Spleen (tissue), 7 donors: ENCODE measurements around the gene MTA1.

Experiments
- POLR2A ChIP-seq, 3 donors: fragments of 450-650 bp; IDR thresholded peaks; one replicate each; pipeline ENCODE4 v1.5.1; 2017; ENCODE audit warnings: antibody characterized with exemption in 3 of 3, mild to moderate bottlenecking in 1 of 3
- TF ChIP-seq, protein P1 (sequence below), 11 experiments: fragments of 200-600 bp in 7 of 11; fragments of 450-650 bp in 4 of 11; sonication (generic) in 4 of 11; IDR thresholded peaks in 8 of 11; conservative IDR thresholded peaks in 3 of 11; 1 replicate in 7 of 11; 2 replicates in 4 of 11; pipeline versions ENCODE4 v1.4.0 to v1.8.0; 2016 to 2021; ENCODE audit warnings: antibody characterized with exemption in 11 of 11, inconsistent platforms in 4 of 11, mild to moderate bottlenecking in 1 of 11
- donor health status: DM: no; HTN: no; CAD: no; lungs with moderate emphysema.
- donor health status: DM: no; HTN: no; CAD: no.
- donor health status: DM: no; HTN: no; CAD: no.

DNA sequence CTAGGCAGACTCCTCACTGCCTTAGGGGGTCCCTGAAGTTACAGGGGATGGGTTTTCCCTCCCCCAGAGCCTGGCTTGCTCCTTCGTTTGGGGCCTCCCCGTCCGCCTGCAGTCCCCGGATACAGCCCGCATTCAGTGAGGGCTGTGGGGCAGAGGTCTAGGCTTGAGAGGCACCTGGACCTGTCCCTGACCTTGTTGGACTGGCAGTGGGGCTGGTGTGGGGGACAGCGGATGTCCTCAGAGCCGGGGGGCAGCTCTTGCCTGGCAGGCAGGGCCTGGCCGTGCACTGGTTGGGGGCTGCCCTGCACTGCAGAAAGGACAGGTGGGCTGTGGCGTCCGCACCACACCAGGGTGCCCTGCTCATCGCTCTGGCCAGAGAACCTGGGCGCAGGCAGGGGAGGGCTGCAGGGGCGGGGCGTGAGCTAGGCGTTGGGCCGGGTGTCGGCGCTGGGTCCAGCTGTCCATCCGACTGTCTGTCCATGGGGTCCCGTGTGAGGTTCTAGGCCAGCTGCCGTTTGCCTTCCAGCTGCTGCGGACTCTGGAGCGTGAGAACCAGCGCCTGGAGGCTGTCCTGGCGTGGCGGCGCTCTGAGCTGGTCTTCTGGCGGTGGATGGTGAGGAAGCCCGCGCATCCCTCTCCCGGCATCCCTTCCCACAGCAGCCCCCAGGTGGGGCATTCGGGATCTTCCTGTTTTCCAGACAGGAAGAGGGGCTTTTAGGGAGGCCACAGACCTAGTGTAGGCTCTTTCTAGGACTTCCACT lies 77.4 kb downstream of the MTA1 start:
- no peak for TF ChIP-seq POLR2A (IDR thresholded peaks at IDR 0.05)
- TF ChIP-seq, protein P1, sequence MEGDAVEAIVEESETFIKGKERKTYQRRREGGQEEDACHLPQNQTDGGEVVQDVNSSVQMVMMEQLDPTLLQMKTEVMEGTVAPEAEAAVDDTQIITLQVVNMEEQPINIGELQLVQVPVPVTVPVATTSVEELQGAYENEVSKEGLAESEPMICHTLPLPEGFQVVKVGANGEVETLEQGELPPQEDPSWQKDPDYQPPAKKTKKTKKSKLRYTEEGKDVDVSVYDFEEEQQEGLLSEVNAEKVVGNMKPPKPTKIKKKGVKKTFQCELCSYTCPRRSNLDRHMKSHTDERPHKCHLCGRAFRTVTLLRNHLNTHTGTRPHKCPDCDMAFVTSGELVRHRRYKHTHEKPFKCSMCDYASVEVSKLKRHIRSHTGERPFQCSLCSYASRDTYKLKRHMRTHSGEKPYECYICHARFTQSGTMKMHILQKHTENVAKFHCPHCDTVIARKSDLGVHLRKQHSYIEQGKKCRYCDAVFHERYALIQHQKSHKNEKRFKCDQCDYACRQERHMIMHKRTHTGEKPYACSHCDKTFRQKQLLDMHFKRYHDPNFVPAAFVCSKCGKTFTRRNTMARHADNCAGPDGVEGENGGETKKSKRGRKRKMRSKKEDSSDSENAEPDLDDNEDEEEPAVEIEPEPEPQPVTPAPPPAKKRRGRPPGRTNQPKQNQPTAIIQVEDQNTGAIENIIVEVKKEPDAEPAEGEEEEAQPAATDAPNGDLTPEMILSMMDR (IDR thresholded peaks at IDR 0.05 in 8 of 11, conservative IDR thresholded peaks at IDR 0.05 in 3 of 11) = no peak
